SKM-1 (cell line): ENCODE results near the gene MFSD11.
"Not testable (repeated sequence)": the region's sequence is repeated elsewhere in the genome, so short reads cannot be mapped to it uniquely, and the experiment has no call there.

Experiments used
- DNase-seq: peaks from one replicate; lab custom pipeline; 2025; ENCODE audit not compliant: unreplicated experiment; lab: John Stamatoyannopoulos, UW

Gene MFSD11

DNA sequence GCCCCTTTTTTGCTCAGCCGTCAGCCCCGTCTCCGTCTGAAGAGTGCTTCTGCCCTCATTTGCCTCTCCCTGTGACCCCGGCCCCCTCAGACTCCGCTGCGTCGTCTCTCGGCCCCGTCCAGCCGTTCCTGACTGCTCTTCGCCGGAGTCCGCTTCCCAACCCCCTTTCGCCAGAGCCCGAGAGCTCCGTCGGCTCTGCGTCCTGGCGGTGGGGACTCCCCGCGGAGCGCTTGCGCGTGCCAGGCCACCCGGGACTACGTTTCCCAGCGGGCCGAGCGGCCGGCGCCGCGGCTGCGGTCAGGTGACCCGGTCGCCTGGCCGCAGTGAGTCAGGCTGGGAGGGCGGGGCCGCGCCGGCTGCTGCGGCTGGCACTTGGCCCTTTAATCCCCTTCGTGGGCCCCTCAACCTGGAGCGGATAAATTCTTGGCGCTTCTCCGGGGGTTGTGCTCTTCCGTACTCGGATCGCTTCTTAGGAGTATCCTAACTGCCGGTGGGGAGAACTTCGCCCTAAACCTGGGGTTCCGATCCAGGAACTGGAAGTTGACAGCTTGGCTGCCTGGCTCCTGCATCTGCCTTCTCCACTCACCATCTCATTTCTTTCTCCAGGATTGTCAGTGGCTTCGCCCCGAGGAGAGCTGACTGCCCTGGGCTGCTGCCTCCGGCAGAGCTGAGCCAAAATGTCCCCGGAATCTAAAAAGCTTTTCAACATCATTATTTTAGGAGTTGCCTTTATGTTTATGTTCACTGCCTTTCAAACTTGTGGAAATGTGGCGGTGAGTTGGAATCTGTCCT is at the start of gene MFSD11:
TSS of gene MFSD11 (plus strand) at position 444 of the 792 bp plus-strand sequence. CDS start at position 678, 234 bp downstream.
- DNase-seq: peak; percentile 78

DNA sequence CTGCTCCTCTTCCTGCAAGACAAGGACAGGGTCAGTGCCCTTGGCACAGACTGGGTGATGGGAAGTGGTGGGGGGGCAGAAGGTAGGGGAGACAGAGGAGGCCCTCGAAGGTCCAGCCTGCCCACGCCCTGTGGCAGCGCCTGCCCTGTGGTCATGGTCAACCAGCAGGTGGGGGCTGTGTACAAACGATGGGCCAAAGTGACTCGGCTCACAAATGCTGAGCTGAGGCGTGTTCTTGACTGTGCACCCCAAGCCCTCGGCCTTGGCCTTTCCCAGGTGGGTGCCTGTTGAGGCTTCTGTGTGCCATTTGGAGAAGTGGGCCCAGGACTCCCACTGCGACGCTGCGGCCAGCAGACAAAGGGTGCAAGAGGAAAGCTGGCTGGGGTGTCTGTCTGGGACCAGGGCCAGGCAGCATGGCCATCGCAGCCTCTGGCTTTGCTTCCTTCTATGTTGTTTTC is 49.7 kb upstream of the MFSD11 start:
- no peak for DNase-seq

- no peak for DNase-seq
These were observed 48.1 kb upstream of the MFSD11 start for GRCh38 chr17:76689859-76690258.

GRCh38 chr17:76690596-76691280 is 47.2 kb upstream of the MFSD11 start:
- DNase-seq: no peak

- no peak for DNase-seq
These were observed 46.3 kb upstream of the MFSD11 start for GRCh38 chr17:76691379-76692191.

DNA sequence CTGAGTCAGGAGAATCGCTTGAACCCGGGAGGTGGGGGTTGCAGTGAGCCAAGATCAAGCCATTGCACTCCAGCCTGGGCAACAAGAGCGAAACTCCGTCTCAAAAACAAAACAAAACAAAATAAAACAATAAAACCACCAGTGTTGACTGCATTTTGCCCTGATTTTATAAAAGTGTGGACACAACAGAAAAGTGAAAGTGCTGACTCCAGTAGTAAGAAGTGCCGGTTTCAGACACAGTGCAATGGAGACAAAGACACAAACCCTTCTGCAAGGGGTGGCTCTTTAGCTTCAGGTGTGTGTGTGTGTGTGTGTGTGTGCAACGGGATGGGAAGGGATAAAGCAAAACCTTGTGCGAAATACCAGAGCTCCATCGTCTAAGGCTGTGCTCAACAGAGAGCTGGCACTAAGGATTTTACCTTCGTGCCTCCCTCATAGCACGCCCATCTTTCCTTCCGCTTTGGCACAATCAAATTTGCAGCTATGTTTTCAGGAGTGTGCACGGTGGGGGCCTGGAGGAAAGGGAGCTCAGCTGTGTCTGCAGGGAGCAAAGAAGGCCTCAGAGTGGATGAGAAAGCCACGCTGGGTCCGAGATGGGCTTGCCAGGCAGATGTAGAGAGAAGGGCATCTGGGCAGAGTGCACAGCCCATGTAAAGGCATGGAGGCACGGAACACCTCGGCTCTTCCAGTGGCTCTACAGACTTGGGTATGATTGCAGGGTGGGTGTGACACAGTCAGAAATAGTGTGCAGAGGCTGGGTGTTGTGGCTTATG is 42.7 kb upstream of the MFSD11 start:
- DNase-seq: no peak

DNA sequence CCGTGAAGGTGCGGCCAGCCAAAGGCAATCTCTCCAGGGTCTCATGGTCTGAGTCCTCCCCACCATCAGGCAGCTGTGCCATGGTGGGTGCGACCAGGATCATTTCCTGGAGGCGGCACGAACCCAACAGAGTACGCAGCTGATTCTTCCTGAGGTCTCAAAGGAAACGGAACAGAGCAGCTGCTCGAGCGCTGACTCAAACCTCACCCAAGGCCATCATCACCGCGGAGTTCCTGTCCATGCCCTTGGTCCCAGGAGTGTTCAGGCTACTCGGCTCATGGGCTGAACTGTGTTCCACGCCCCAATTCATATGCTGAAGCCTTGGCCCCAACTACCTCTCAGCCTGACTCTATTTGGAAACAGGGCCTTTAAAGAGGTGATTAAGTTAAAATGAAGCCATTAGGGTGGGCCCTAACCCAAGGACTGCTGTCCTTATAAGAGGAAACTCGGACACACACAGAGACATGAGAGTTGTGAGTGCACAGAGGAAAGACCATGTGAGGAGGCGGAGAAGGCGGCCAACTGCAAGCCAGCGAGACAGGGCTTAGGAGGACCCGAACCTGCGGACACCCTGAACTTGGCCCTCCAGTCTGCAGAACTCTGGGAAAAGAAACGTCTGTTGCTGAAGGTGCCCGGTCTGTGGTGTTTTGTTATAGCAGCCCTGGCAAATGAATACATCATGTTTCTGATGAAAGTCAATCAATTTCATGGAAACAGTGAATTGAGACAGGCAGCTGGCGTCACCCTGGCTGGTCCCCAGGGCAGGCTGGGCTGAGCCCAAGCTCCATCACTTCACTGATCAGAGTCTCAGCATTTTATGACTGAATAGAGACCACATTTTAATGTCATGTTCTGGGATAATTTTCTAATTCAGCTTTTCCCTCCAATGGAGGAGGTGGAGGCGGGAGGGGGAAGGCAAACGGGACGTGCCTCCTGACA is 40.9 kb upstream of the MFSD11 start:
- DNase-seq: no peak

DNA sequence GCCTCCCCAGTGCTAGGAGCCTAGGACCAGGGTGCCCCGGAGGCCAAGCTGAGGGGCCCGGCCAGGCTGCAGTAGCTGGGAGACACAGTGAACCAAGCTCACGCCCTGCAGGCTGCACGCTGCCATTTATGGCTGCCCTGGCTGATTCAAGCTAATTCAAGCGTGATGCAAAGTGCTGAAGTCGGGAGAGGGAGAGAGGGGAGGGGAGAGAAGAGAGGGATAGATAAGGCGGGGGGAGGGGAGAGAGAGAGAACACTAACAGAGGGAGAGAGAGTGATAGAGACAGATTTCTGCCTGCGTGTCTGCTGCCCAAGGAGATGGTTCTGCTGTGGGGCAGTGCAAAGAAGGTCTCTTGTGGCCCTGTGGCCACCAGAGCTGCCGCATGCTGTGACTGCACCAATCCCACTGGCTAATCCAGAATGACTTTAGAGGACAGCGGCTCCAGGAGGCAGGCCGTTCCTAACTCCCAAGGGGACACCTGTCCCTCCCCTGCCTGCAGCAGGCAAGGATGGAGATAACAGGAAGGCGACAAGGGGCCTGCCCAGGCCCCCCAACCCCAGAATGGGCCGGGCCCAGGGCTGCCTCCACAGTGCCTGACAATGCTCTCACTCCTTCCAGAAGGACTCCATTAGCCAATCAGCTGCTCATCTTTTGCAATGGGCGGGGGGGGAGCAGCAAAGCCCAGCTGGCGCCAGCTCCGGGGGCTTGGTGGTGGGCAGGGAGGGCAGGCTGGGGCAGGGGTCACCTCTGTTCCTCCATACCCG is 40.0 kb upstream of the MFSD11 start:
- DNase-seq: no peak

DNA sequence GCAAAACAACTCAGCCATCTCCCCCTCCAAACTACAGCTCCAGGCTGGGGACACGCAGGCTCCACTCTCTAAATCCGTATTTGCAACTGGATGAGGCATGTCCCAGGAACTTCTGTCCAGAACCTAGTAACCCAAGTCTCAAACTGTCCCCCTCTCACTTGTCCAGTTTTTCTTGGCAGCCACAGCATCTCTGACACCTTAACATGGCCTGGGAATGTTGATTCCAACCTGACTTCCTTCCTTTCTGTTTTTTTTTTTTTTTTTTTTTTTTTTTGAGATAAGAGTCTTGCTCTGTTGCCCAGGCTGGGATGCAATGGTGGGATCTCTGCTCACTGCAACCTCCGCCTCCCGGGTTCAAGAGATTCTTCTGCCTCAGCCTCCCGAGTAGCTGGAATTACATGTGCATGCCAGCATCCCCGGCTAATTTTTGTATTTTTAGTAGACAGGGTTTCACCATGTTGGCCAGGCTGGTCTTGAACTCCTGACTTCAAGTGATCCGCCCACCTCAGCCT is 39.4 kb upstream of the MFSD11 start:
- not testable (repeated sequence) for DNase-seq

DNA sequence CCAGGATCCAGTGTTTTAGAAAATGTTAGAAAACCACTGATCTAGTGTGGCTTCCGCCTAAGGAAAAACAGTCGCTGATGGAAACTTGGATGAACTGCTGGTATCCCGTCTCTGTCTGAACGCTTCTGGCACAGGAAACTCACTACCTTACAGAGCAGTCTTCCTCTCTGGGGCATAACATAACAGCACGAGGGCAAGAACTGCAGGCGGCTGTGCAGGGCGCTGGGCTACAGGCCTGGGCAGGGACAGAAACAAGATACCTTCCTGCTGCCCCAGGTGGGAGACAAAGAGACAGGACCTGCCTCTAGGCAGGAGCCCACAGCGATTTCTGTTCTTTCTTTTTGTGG is 37.7 kb upstream of the MFSD11 start:
- no peak for DNase-seq

DNA sequence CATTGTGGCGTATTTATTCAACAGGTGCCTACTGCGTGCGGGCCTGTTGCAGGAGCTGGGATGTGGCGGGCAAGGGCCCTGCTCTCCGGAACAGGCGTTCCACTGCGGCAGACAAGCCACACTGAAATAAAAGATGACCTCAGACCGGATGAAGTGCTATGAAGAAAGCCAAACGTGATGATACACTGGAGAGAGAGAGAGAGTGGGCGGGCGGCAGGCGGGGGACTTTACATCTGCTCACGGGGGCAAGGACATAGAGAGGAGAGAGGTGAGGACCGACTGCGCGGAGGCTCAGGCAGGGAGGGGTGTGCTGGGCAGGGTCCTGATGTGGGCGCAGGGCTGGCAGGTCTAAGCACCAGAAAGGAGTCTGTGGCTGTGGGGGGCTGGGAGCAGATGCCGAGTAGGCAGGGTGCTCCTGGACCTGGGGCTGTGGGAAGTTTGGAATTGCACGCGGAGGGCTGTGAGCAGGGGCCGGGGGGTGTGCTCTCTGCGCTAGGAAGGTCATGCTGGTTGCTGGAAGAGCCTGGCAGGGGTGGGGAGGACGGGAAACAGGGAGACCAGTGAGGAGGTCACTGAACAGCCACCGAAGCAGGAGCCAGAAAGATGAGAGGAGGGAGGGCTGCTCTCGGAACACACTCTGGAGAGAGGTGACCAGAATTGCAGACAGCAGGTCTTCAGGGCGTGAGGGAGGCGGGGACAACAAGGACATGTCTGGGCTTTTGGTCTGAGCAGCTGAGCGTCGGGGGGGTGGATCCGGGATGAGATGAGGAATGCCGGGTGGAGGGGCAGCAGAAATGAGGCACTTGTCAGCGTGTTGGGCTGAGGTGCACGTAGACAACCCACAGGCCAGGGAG is 37.1 kb upstream of the MFSD11 start:
- DNase-seq: no peak

GRCh38 chr17:76701471-76701967 is 36.4 kb upstream of the MFSD11 start:
- no peak for DNase-seq

- DNase-seq: no peak
These were observed 35.8 kb upstream of the MFSD11 start for GRCh38 chr17:76702076-76702475.

DNA sequence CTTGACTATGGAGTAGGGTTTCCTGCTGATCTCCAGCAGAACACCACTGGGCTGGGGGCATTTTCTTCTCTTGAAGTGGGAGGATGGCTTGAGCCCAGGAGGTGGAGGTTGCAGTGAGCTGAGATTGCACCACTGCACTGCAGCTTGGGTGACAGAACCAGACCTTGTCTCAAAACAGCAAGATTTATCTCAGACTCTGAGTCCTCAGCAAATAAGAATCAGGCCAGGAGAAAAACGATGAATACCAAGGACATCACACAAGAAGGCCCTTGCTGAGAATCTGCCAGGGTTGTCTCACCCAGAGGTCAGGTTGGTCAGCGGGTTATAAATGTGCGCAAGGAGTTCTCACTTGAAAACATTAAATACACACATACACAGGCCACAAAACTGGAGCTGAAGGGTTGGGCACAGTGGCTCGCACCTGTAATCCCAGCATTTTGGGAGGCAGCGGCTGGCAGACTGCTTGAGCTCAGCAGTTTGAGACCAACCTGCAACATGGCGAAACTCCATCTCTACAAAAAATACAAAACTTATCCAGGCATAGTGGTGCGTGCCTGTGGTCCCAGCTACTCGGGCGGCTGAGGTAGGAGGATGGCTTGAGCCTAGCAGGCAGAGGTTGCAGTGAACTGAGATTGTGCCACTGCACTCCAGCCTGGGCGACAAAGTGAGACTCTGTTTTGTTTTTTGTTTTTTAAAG is 34.8 kb upstream of the MFSD11 start:
- DNase-seq: no peak

GRCh38 chr17:76704805-76705204 is 33.1 kb upstream of the MFSD11 start:
- no peak for DNase-seq

- no peak for DNase-seq
These were observed 31.1 kb upstream of the MFSD11 start for GRCh38 chr17:76706817-76707216.
